DND-41 (cell line): ENCODE data around the gene FBXL13.

Source experiments
- CTCF ChIP-seq: IDR thresholded peaks from 2 replicates; pipeline ENCODE4 v1.5.1; 2012; ENCODE audit warnings: borderline replicate concordance, low read length, moderate library complexity, mild to moderate bottlenecking; ENCODE audit not compliant: poor library complexity, severe bottlenecking; ENCODE audit errors: extremely low read depth
- EZH2 ChIP-seq: IDR thresholded peaks from 3 replicates; pipeline ENCODE4 v1.6.1; 2012; ENCODE audit warnings: borderline replicate concordance, low read depth, mild to moderate bottlenecking, moderate library complexity, low read length, inconsistent platforms; ENCODE audit not compliant: severe bottlenecking

DNA sequence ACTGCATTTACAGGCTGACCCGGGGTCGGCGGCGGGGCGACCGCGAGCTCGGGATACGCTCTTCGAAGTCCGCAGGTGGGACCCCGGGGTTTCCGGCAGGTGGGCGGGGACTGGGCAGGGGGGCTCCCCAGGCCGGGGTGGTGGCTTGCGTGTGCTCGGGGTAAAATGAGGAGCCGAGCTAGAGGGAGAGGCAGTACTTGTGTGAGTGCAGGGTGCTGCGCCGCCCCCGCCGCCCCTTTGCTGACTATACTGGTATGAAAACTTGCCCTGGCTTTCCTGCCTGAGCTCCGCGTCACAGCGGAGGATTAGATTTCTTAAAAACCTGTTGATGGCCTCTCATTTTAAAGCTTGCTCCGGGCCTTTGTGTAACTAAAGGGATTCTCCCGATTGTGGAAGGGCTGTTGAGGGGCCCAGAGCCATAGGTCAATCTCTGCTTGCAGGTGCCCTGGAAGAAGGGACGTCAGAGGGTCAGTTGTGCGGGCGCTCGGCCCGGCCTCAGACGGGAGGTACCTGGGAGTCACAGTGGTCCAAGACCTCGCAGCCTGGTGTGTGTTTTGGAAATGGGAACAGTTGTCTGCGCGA, 832 bp upstream of the FBXL13 start:
- TF ChIP-seq CTCF: no peak
- TF ChIP-seq EZH2: no peak
